HG03571 (cell line): ENCODE data around the gene USP10.

ENCODE experiments used
- ATAC-seq: cut with Tn5 transposase; IDR thresholded peaks from one replicate; pipeline ENCODE4 v1.9.1; 2021; ENCODE audit not compliant: unreplicated experiment

USP10 gene

GRCh38 chr16:84765616-84766580 lies 66.1 kb downstream of the USP10 start:
- ATAC-seq = no peak

- no peak for ATAC-seq
Observed at GRCh38 chr16:84766978-84767773, 67.4 kb downstream of the USP10 start.

- ATAC-seq = no peak
Observed at GRCh38 chr16:84768061-84768807, 68.4 kb downstream of the USP10 start.

GRCh38 chr16:84768808-84769197 lies 69.0 kb downstream of the USP10 start:
- no peak for ATAC-seq

- ATAC-seq = no peak
Observed at GRCh38 chr16:84769416-84769815, 69.6 kb downstream of the USP10 start.

- no peak for ATAC-seq
Observed at GRCh38 chr16:84773312-84773711, 73.5 kb downstream of the USP10 start.

- ATAC-seq = no peak
Observed at GRCh38 chr16:84774810-84775209, 75.0 kb downstream of the USP10 start.

GRCh38 chr16:84775262-84775810 lies 75.5 kb downstream of the USP10 start:
- no peak for ATAC-seq

- ATAC-seq = no peak
Observed at GRCh38 chr16:84777435-84777834, 77.6 kb downstream of the USP10 start.

GRCh38 chr16:84778720-84779119 lies 78.9 kb downstream of the USP10 start:
- ATAC-seq = no peak

- no peak for ATAC-seq
Observed at GRCh38 chr16:84780063-84780462, 80.3 kb downstream of the USP10 start.

- ATAC-seq = no peak
Observed at GRCh38 chr16:84780544-84781376, 81.0 kb downstream of the USP10 start.

- no peak for ATAC-seq
Observed at GRCh38 chr16:84782846-84783245, 83.0 kb downstream of the USP10 start.

GRCh38 chr16:84785843-84786581 lies 86.2 kb downstream of the USP10 start:
- ATAC-seq = no peak

GRCh38 chr16:84786605-84787262 lies 86.9 kb downstream of the USP10 start:
- no peak for ATAC-seq

- no peak for ATAC-seq
Observed at GRCh38 chr16:84787263-84787622, 87.4 kb downstream of the USP10 start.

- no peak for ATAC-seq
Observed at GRCh38 chr16:84788920-84789391, 89.2 kb downstream of the USP10 start.

- ATAC-seq = no peak
Observed at GRCh38 chr16:84789431-84789830, 89.6 kb downstream of the USP10 start.

GRCh38 chr16:84790301-84790700 lies 90.5 kb downstream of the USP10 start:
- ATAC-seq = no peak
